NCI-H526 (cell line): ENCODE measurements around the gene CATSPER3.

Source experiments
- DNase-seq, 2 experiments: peaks; one replicate each; lab custom pipeline; 2025; lab: John Stamatoyannopoulos, UW

CATSPER3 gene

GRCh38 chr5:135041145-135041587 is 73.5 kb downstream of the CATSPER3 start:
- DNase-seq = no peak

GRCh38 chr5:135041726-135042125 is 74.0 kb downstream of the CATSPER3 start:
- no peak for DNase-seq

DNA sequence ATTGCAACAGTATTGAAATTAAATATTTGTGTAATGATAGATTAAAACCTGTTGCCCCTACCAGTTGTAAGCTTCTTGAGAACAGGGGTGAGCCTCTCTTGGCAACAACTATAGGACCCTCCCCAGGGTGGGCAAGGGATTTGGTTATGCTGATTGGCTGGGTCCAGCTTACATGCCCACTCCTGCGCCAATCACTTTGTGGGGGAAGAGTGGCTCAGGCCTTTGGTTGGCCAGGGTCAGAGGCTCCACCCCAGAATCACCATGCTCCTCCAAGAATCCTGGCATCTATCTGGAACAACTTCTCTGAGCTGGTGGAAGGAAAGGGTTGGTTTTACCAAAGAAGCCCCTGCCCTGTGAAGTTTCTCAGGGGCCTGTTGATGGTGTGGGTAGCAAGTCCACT is 74.9 kb downstream of the CATSPER3 start:
- DNase-seq = no peak

- DNase-seq = no peak
Observed at GRCh38 chr5:135045488-135045887, 77.8 kb downstream of the CATSPER3 start.

GRCh38 chr5:135046661-135047346 is 79.1 kb downstream of the CATSPER3 start:
- no peak for DNase-seq

GRCh38 chr5:135047347-135047695 is 79.6 kb downstream of the CATSPER3 start:
- DNase-seq = no peak

DNA sequence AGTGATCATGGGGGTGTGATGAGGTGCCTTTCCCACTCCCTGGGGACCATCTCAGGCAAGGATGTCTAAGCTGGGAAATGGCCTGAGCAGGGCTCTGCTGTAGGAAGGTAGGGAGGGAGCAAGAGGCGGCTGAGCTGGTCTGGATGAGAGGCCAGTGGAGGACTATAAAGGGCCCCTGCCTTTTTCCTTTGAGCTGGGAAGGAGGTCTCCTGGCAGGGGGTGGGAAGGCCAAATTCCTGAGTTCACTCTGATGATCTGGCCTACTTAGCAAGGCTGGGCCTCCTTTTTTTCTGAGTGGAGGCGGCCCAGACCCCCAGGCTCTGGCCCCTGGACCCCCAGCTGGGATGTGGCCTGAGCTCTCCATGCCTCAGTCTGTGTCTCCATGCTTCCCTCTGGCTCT is 80.6 kb downstream of the CATSPER3 start:
- DNase-seq = no peak

GRCh38 chr5:135048930-135049329 is 81.2 kb downstream of the CATSPER3 start:
- no peak for DNase-seq

- no peak for DNase-seq
Observed at GRCh38 chr5:135050244-135050767, 82.6 kb downstream of the CATSPER3 start.

DNA sequence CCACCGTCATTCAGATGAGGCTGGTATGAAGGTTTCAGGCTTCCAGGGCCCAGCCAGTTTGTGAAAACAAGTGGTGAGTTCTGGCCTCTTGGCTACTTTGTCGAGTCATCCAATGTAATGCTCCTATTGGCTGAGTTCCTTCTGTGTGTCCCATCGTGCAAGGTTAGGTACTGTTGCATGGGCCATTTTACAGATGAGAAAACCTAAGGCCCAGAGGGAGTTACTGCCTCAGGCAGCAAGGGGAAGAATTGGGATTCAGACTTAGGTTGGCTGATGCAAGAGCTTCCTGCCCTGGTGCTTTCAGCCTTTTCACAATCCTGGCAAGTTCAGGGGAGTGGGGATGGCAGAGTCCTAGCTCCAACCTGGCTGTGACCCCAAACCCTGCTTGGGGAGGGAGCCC is 83.7 kb downstream of the CATSPER3 start:
- DNase-seq = no peak

GRCh38 chr5:135051872-135052271 is 84.2 kb downstream of the CATSPER3 start:
- DNase-seq = no peak

DNA sequence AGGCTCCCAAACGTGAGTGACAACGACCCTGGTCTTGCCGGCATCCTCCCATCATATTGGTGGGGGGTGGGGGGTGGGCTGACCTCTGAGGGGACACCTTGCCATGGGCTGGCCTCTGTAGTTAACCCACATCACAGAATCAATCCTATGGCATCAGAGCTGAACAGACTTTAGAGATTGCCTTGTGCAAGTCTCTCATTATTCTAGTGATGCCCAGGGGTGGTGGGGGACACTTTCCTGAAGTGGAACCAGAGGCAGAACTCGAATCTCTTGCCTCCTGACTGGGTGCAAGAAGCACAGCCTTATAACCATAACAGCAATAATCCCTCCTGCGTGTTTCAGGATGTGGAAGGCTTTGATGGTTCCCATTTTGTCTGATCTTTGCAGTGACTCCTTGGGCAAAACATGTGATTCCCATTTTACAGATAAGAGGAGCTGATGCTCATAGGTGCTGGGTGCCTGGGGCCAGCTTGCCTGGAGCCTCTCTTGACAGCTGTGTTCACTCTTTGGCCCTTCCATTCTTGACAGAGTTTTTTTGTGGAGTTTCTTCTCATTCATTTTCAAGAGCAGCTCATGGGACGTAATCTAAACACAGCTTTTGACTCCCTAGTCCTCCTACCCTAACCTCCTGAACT is 84.9 kb downstream of the CATSPER3 start:
- no peak for DNase-seq

GRCh38 chr5:135053278-135053677 is 85.6 kb downstream of the CATSPER3 start:
- DNase-seq = peak; percentile 56 to 82

- peak in 1 of 2 experiments; percentile 31 for DNase-seq
Observed at GRCh38 chr5:135053989-135054388, 86.3 kb downstream of the CATSPER3 start.

DNA sequence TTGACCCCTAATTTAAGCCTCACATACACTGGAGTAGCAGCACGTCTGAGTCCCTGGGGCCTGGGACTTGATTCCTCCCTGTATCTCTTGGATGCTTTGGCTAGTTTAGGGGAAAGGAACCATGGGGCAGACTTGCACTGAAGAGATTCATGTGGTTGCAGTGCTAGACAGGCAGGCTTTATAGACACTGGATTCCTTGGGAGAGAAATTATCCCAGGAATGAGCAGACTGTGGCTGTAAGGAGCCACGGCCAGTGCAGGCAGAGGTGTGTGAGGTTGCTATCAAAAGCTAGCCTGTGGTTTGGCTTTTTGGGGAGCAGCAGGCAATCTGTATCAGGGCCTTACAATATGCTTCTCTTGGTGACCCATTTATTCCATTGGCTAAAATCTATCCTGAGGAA is 86.8 kb downstream of the CATSPER3 start:
- DNase-seq = no peak

DNA sequence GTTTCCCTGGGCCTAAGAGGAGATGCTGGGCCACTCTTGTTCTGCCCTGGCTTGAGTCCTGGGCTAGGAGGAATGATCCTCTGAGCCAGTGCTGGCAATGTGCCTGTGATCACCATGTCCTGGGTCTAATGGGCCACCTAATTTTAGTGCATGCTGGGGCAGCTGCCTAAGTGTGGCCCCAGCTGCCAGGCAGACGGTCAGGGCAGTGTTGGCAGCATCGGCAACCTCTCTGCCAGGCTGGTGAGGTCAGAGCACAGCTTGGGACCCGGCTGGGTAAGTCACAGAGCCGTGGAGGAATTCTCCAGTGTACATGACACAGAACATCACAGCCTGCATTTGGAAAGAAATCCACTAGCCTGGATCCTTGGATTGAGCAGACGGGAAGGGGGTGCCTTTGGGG is 87.7 kb downstream of the CATSPER3 start:
- no peak for DNase-seq

- no peak for DNase-seq
Observed at GRCh38 chr5:135056316-135057030, 88.8 kb downstream of the CATSPER3 start.

- DNase-seq = no peak
Observed at GRCh38 chr5:135057233-135057632, 89.5 kb downstream of the CATSPER3 start.

GRCh38 chr5:135058331-135058732 is 90.6 kb downstream of the CATSPER3 start:
- DNase-seq = no peak

DNA sequence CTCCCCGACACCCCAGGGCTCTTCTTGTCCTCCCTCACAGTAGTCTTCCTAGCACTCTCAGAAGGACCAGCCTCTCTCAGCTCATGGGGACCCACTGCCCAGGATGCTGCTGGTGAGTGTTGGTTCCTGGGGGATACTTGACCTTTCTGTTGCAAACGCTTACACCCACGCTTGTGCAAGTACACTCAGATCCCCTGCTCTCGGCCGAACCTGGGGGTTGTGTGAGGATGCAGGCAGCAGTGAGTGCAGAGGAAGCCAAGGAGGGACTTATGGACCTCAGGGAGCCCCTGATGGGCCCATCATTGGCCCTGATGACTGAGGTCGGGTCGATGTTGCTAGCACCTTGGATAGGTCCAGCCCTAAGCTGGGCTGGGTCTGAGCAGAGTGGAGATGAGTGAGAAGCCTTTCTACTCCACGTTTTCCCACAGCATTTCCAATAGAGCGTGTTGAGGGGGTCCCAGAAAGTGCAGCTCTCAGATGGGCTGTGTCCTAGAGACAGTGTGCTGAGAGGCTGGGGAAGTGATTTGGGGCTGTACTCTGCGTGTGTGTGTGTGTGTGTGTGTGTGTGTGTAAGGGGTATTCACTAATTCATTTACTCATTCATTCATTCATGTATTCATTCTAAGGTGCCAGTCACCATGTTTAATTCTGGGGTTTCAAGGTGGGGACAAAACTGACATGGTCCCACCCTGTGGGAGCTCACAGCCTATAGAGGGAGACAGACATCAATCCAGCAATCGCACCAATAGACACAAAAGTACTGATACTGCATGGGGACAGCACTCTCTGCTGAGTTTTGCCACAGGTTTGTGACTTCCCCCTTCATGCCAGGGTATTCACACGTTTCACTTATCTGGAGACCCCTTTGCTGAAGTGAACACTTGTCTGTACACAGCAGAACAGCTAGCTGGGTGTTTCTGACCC is 91.6 kb downstream of the CATSPER3 start:
- DNase-seq = no peak

DNA sequence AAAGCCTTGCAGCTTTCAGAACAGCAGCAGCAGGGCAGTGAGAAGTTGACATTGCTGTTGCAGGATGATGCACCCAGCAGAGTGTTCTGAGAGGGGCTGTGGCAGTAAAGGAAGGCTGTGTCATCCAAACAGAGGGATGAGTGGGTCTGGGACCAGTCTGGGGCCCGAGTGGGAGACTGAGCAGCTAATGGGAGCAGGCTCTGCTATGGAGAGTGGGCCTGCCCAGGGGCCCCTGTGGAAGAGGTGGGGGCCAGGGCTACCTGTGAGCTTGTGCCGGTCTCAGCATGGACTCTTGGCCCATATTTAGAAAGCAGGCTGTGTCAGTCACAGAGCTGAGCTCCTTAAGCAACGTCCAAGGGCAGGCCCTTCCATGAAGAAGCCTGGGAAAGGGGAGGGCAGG is 92.3 kb downstream of the CATSPER3 start:
- DNase-seq = no peak

GRCh38 chr5:135061001-135061400 is 93.3 kb downstream of the CATSPER3 start:
- no peak for DNase-seq
